ENCODE results near the gene POU3F1.

The POU3F1 gene

GRCh38 chr1:38084113-38084512, 37.5 kb upstream of the POU3F1 start:
- no peak for DNase-seq (ENCODE audit: extremely low read depth, low read depth)
- no peak overlapping the region for H3K4me3 ChIP-seq (replicated peaks; ENCODE audit: low read depth, low read length)

GRCh38 chr1:38083541-38083940, 36.9 kb upstream of the POU3F1 start:
- no peak for DNase-seq (ENCODE audit: extremely low read depth, low read depth)
- TF ChIP-seq CTCF (IDR thresholded peaks at IDR 0.05; ENCODE audit: low read depth, low read length, missing control alignments): no peak
- H3K4me3 ChIP-seq (replicated peaks; ENCODE audit: low read depth, low read length): no peak overlapping the region

More at GRCh38 chr1:38084113-38084512, 37.5 kb upstream of the POU3F1 start:
- TF ChIP-seq CTCF (IDR thresholded peaks at IDR 0.05; ENCODE audit: low read depth, low read length, missing control alignments): no peak

- no peak for DNase-seq (ENCODE audit: extremely low read depth, low read depth)
- no peak overlapping the region for H3K4me3 ChIP-seq (replicated peaks; ENCODE audit: low read depth, low read length)
- TF ChIP-seq CTCF (IDR thresholded peaks at IDR 0.05; ENCODE audit: low read depth, low read length, missing control alignments): no peak
Observed at GRCh38 chr1:38082769-38083263, 36.2 kb upstream of the POU3F1 start.

- no peak for DNase-seq (ENCODE audit: extremely low read depth, low read depth)
- H3K4me3 ChIP-seq (replicated peaks; ENCODE audit: low read depth, low read length): no peak overlapping the region
- TF ChIP-seq CTCF (IDR thresholded peaks at IDR 0.05; ENCODE audit: low read depth, low read length, missing control alignments): no peak
Observed at GRCh38 chr1:38079019-38079418, 32.4 kb upstream of the POU3F1 start.

- no peak for TF ChIP-seq CTCF (IDR thresholded peaks at IDR 0.05; ENCODE audit: low read depth, low read length, missing control alignments)
- H3K4me3 ChIP-seq (replicated peaks; ENCODE audit: low read depth, low read length): no peak overlapping the region
- no peak for DNase-seq (ENCODE audit: extremely low read depth, low read depth)
Observed at GRCh38 chr1:38077523-38078147, 31.0 kb upstream of the POU3F1 start.

- no peak overlapping the region for H3K4me3 ChIP-seq (replicated peaks; ENCODE audit: low read depth, low read length)
- no peak for TF ChIP-seq CTCF (IDR thresholded peaks at IDR 0.05; ENCODE audit: low read depth, low read length, missing control alignments)
- no peak for DNase-seq (ENCODE audit: extremely low read depth, low read depth)
Observed at GRCh38 chr1:38076455-38076854, 29.9 kb upstream of the POU3F1 start.

- DNase-seq (ENCODE audit: extremely low read depth, low read depth): no peak
- H3K4me3 ChIP-seq (replicated peaks; ENCODE audit: low read depth, low read length): no peak overlapping the region
- no peak for TF ChIP-seq CTCF (IDR thresholded peaks at IDR 0.05; ENCODE audit: low read depth, low read length, missing control alignments)
Observed at GRCh38 chr1:38076038-38076437, 29.4 kb upstream of the POU3F1 start.
